ENCODE results near the gene ZCCHC24. TPM values are rescaled to one million over a fixed set of nuclear protein-coding genes. Genes with fewer than 3 reads are reported as not detected.
"Not testable (repeated sequence)": the region's sequence is repeated elsewhere in the genome, so short reads cannot be mapped to it uniquely, and the experiment has no call there.

ZCCHC24 gene
- total RNA-seq, 2 donors from 2014 or later, result 45.6 to 85.9 TPM

- TF ChIP-seq, protein P1, sequence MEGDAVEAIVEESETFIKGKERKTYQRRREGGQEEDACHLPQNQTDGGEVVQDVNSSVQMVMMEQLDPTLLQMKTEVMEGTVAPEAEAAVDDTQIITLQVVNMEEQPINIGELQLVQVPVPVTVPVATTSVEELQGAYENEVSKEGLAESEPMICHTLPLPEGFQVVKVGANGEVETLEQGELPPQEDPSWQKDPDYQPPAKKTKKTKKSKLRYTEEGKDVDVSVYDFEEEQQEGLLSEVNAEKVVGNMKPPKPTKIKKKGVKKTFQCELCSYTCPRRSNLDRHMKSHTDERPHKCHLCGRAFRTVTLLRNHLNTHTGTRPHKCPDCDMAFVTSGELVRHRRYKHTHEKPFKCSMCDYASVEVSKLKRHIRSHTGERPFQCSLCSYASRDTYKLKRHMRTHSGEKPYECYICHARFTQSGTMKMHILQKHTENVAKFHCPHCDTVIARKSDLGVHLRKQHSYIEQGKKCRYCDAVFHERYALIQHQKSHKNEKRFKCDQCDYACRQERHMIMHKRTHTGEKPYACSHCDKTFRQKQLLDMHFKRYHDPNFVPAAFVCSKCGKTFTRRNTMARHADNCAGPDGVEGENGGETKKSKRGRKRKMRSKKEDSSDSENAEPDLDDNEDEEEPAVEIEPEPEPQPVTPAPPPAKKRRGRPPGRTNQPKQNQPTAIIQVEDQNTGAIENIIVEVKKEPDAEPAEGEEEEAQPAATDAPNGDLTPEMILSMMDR (IDR thresholded peaks at IDR 0.05), result no peak
- Histone ChIP-seq H3K9me3 (no peaks in the 10 kb centered on the region), H3K4me3 (no peak overlapping the region), H3K27me3 (no peaks in the 10 kb centered on the region), H3K4me1 (peaks cover 0 to 3% of the 10 kb centered on the region in 2 donors), H3K36me3 (no peaks in the 10 kb centered on the region), H3K27ac (no peak overlapping the region)
- no peak for DNase-seq (ENCODE audit: low spot score)
Measured at GRCh38 chr10:79339266-79339665, 106.2 kb downstream of the ZCCHC24 start.

GRCh38 chr10:79337783-79338469 is 107.5 kb downstream of the ZCCHC24 start:
- not testable (repeated sequence) for H3K27me3 ChIP-seq; H3K27ac ChIP-seq; H3K4me3 ChIP-seq; H3K36me3 ChIP-seq; H3K4me1 ChIP-seq; H3K9me3 ChIP-seq; DNase-seq (ENCODE audit: low spot score)

GRCh38 chr10:79336739-79337138 is 108.7 kb downstream of the ZCCHC24 start:
- Histone ChIP-seq H3K36me3 (no peaks in the 10 kb centered on the region), H3K4me1 (no peaks in the 10 kb centered on the region), H3K4me3 (no peak overlapping the region), H3K27me3 (no peaks in the 10 kb centered on the region), H3K9me3 (no peaks in the 10 kb centered on the region), H3K27ac (no peak overlapping the region)
- TF ChIP-seq, protein P1 (IDR thresholded peaks at IDR 0.05), result no peak
- DNase-seq (ENCODE audit: low spot score), result no peak

DNA sequence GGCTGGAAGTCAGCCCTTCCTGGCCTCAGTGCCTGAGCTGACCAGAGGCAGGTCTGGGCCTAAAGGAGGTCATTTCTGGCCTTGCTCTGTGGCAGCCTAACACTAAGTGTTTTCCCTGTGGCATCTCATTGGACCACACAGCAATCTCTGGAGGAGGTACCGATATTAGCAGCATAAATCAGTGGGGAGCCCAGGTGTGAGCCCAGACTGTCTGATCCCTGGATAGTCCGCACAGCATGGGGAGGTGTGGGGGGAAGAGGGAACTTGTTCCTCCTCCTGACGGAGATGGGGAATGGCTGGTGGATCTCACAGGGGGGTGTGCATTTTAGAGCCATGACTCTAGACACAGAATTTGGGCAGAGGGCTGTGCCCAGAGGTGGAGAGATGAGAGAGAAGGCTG is 109.1 kb downstream of the ZCCHC24 start:
- Histone ChIP-seq H3K9me3 (no peaks in the 10 kb centered on the region), H3K27ac (no peak overlapping the region), H3K27me3 (no peaks in the 10 kb centered on the region), H3K4me1 (no peaks in the 10 kb centered on the region), H3K36me3 (no peaks in the 10 kb centered on the region), H3K4me3 (no peak overlapping the region)
- TF ChIP-seq, protein P1 (IDR thresholded peaks at IDR 0.05), result no peak
- DNase-seq (ENCODE audit: low spot score), result no peak

DNA sequence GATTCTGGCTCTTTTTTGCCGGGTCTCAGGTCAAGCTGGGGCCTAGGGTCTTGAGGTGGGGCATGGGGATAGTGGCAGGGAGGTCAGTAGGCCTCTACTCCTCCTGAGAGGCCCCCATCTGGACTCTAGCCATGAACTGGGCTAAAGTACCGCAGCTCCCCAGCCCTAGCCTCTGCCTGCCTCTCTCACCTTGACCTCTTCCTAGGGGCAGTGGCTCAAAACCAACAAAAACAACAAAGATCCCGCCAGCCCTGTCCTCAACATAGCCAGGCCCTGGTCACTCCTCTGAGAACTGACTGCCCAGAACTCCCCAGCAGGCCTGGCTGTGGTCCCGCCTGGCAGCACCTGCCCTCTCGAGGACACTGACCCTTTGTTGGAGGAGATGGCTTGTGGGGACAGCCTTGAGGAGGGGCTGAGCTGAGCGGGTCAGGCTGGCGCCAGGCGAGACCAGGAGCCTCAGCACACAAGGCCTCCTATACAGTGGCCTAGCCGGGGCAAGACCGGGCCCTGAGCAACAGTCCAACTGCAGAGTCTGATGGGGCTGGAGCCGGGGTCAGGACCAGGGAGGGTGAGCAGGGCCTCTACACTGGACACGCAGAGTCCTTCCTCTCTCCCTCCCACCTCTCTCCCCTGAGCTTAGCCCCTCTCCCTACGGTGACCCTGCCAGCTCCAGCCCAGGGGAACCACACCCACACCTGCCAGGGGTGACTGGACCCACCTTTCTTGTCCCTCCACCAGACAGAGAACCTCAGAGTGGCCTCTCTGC is 109.8 kb downstream of the ZCCHC24 start:
- TF ChIP-seq, protein P1 (IDR thresholded peaks at IDR 0.05), result no peak
- Histone ChIP-seq H3K36me3 (no peaks in the 10 kb centered on the region), H3K27ac (no peak overlapping the region), H3K4me3 (no peak overlapping the region), H3K4me1 (no peaks in the 10 kb centered on the region), H3K9me3 (no peaks in the 10 kb centered on the region), H3K27me3 (no peaks in the 10 kb centered on the region)
- DNase-seq (ENCODE audit: low spot score), result no peak

- no peak for DNase-seq (ENCODE audit: low spot score)
- Histone ChIP-seq H3K27ac (no peak overlapping the region), H3K36me3 (no peaks in the 10 kb centered on the region), H3K9me3 (no peaks in the 10 kb centered on the region), H3K27me3 (no peaks in the 10 kb centered on the region), H3K4me3 (no peak overlapping the region), H3K4me1 (no peaks in the 10 kb centered on the region)
- TF ChIP-seq, protein P1 (IDR thresholded peaks at IDR 0.05), result no peak
Measured at GRCh38 chr10:79335094-79335469, 110.3 kb downstream of the ZCCHC24 start.

Measured in right atrium auricular region (tissue), 2 donors.